Measurements from ENCODE around the gene DISC1. TPM values are rescaled to one million over a fixed set of nuclear protein-coding genes. Genes with fewer than 3 reads are reported as not detected.

The DISC1 gene
- total RNA-seq, 1 donor from 2014 or later: 3.5 TPM

GRCh38 chr1:231856426-231856825, 229.8 kb downstream of the DISC1 start:
- Histone ChIP-seq H3K9me3 (replicated peaks) (no peaks in the 10 kb centered on the region), H3K36me3 (no peaks in the 10 kb centered on the region), H3K27me3 (ENCODE audit: low read depth) (no peaks in the 10 kb centered on the region), H3K27ac (replicated peaks) (no peak overlapping the region), H3K4me1 (peaks cover 29% of the 10 kb centered on the region), H3K4me3 (no peak overlapping the region)
- no peak for DNase-seq
- no peak for TF ChIP-seq CTCF (IDR thresholded peaks at IDR 0.05; ENCODE audit: borderline replicate concordance)
- intact Hi-C loops (cut with micrococcal nuclease): no loop called here

- Histone ChIP-seq H3K36me3 (no peaks in the 10 kb centered on the region), H3K9me3 (replicated peaks) (no peaks in the 10 kb centered on the region), H3K27ac (replicated peaks) (no peak overlapping the region), H3K4me1 (peaks cover 32% of the 10 kb centered on the region), H3K27me3 (ENCODE audit: low read depth) (no peaks in the 10 kb centered on the region), H3K4me3 (no peak overlapping the region)
- TF ChIP-seq CTCF (IDR thresholded peaks at IDR 0.05; ENCODE audit: borderline replicate concordance): no peak
- DNase-seq: no peak
- intact Hi-C loops (cut with micrococcal nuclease): no loop called here
Measured at GRCh38 chr1:231856894-231857293, 230.3 kb downstream of the DISC1 start.

GRCh38 chr1:231857609-231858135, 231.1 kb downstream of the DISC1 start:
- TF ChIP-seq CTCF (IDR thresholded peaks at IDR 0.05; ENCODE audit: borderline replicate concordance): no peak
- intact Hi-C loops (cut with micrococcal nuclease): no loop called here
- DNase-seq: no peak

GRCh38 chr1:231860221-231861088, 233.9 kb downstream of the DISC1 start:
- intact Hi-C loops (cut with micrococcal nuclease): loop anchor here (10.0 kb wide), 1 partner anchor 444 kb away; no protein-coding TSS in a partner anchor
- peaks cover 32% of the 10 kb centered on the region for H3K4me1 ChIP-seq
- no peaks in the 10 kb centered on the region for H3K9me3 ChIP-seq (replicated peaks)
- no peak overlapping the region for H3K4me3 ChIP-seq
- DNase-seq: no peak
- TF ChIP-seq CTCF (IDR thresholded peaks at IDR 0.05; ENCODE audit: borderline replicate concordance): no peak
- H3K27me3 ChIP-seq (ENCODE audit: low read depth): no peaks in the 10 kb centered on the region
- no peaks in the 10 kb centered on the region for H3K36me3 ChIP-seq
- H3K27ac ChIP-seq (replicated peaks): peak overlapping the region; percentile 72

More at GRCh38 chr1:231857609-231858135, 231.1 kb downstream of the DISC1 start:
- H3K36me3 ChIP-seq: no peaks in the 10 kb centered on the region
- H3K4me1 ChIP-seq: peaks cover 37% of the 10 kb centered on the region
- no peaks in the 10 kb centered on the region for H3K27me3 ChIP-seq (ENCODE audit: low read depth)
- H3K27ac ChIP-seq (replicated peaks): no peak overlapping the region
- no peak overlapping the region for H3K4me3 ChIP-seq
- H3K9me3 ChIP-seq (replicated peaks): no peaks in the 10 kb centered on the region

GRCh38 chr1:231861541-231862481, 235.2 kb downstream of the DISC1 start:
- no peak for TF ChIP-seq CTCF (IDR thresholded peaks at IDR 0.05; ENCODE audit: borderline replicate concordance)
- intact Hi-C loops (cut with micrococcal nuclease): loop anchor here (10.0 kb wide), 1 partner anchor 443 kb away; no protein-coding TSS in a partner anchor
- Histone ChIP-seq H3K9me3 (replicated peaks) (no peaks in the 10 kb centered on the region), H3K27me3 (ENCODE audit: low read depth) (no peaks in the 10 kb centered on the region), H3K36me3 (no peaks in the 10 kb centered on the region), H3K4me3 (no peak overlapping the region), H3K4me1 (peaks cover 46% of the 10 kb centered on the region), H3K27ac (replicated peaks) (peak overlapping the region; percentile 72)
- no peak for DNase-seq
